Esophagus squamous epithelium (tissue), 4 donors: Measurements from ENCODE around the gene LCN10.
"Not testable (repeated sequence)": the region's sequence is repeated elsewhere in the genome, so short reads cannot be mapped to it uniquely, and the experiment has no call there.

Experiments
- POLR2A ChIP-seq, 4 donors: fragments of 450-650 bp; IDR thresholded peaks; one replicate each; pipeline ENCODE4 v1.6.1; 2017; ENCODE audit warnings: antibody characterized with exemption in 4 of 4, mild to moderate bottlenecking in 4 of 4, moderate library complexity in 3 of 4
- TF ChIP-seq, protein P1 (sequence below), 6 experiments: fragments of 450-650 bp in 4 of 6; fragments of 200-600 bp in 2 of 6; sonication (generic) in 2 of 6; IDR thresholded peaks; one replicate each; pipeline ENCODE4 v1.5.1; 2016 to 2019; ENCODE audit warnings: antibody characterized with exemption in 6 of 6, mild to moderate bottlenecking in 4 of 6, moderate library complexity in 4 of 6

DNA sequence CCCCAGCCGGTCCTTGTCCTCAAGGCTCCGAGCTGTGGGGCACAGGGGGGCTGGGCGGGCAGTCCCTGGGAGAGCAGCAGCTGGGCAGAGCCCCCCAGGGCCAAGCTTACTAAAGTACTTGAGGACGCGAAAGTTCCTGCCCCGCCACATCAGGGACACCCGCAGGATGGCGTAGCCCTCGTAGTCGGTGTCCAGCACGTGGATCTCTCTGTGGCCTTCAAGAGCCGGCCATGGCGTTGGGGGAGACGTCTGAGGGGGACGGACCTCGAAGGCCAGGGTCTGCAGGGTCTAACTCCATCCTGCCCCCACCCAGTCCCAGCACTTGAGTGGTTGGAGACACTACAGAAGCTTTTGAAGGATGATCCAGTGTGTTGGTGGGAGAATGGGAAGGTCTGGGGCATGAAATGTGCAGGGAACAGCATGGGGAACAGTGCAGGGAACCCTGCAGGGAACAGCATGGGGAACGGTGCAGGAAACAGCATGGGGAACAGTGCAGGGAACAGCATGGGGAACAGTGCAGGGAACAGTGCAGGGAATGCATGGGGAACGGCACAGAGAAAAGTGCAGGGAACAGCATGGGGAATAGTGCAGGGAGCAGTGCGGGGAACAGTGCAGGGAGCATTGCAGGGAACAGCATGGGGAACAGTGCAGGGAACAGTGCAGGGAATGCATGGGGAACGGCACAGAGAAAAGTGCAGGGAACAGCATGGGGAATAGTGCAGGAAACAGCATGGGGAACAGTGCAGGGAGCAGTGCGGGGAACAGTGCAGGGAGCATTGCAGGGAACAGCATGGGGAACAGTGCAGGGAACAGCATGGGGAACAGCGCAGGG lies 12.8 kb upstream of the LCN10 start:
- TF ChIP-seq, protein P1, sequence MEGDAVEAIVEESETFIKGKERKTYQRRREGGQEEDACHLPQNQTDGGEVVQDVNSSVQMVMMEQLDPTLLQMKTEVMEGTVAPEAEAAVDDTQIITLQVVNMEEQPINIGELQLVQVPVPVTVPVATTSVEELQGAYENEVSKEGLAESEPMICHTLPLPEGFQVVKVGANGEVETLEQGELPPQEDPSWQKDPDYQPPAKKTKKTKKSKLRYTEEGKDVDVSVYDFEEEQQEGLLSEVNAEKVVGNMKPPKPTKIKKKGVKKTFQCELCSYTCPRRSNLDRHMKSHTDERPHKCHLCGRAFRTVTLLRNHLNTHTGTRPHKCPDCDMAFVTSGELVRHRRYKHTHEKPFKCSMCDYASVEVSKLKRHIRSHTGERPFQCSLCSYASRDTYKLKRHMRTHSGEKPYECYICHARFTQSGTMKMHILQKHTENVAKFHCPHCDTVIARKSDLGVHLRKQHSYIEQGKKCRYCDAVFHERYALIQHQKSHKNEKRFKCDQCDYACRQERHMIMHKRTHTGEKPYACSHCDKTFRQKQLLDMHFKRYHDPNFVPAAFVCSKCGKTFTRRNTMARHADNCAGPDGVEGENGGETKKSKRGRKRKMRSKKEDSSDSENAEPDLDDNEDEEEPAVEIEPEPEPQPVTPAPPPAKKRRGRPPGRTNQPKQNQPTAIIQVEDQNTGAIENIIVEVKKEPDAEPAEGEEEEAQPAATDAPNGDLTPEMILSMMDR (IDR thresholded peaks at IDR 0.05) = not testable (repeated sequence)
- not testable (repeated sequence) for TF ChIP-seq POLR2A (IDR thresholded peaks at IDR 0.05)
